GM18519 (cell line): ENCODE results near the gene ALPI.

Source experiments
- ATAC-seq: cut with Tn5 transposase; IDR thresholded peaks from one replicate; pipeline ENCODE4 v1.9.1; 2021; ENCODE audit warnings: mild to moderate bottlenecking, moderate library complexity; ENCODE audit not compliant: unreplicated experiment, low FRiP score

The ALPI gene

DNA sequence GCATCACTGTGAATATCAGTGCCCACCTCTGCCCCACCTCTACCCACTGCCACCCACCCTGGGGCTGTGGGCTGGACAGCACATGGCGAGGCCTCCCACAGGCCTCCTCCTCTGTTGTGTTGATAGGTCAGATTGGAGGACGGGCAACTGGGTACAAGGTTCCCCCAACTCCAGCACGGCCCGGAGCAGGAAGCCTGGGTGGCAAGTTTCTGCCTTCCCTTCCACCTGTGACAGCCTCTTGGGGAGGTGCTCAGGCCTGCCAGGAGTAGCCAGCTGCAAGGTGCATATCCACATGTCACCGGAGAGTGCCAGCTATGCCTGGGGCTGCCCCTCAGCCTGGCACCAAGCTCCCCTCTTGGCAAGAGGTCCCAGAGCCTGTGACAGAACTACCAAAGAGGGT lies 38.6 kb downstream of the ALPI start:
- no peak for ATAC-seq

DNA sequence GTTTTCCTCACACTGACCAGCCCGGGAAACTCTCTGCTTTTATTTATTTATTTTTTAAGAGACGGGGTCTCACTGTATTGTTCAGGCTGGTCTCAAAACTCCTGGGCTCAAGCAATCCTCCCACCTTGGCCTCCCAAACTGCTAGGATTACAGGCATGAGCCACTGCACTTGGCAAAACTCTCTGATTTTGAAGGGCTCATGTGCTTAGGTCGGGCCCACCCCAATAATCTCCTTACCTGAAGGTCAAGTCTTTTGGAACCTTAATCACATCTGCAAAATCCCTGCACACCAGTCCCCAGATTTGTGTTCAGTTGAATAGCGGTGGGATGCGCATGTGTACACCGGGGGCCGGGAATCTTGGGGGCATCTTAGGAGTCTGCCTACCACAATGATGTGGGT lies 39.3 kb downstream of the ALPI start:
- no peak for ATAC-seq

DNA sequence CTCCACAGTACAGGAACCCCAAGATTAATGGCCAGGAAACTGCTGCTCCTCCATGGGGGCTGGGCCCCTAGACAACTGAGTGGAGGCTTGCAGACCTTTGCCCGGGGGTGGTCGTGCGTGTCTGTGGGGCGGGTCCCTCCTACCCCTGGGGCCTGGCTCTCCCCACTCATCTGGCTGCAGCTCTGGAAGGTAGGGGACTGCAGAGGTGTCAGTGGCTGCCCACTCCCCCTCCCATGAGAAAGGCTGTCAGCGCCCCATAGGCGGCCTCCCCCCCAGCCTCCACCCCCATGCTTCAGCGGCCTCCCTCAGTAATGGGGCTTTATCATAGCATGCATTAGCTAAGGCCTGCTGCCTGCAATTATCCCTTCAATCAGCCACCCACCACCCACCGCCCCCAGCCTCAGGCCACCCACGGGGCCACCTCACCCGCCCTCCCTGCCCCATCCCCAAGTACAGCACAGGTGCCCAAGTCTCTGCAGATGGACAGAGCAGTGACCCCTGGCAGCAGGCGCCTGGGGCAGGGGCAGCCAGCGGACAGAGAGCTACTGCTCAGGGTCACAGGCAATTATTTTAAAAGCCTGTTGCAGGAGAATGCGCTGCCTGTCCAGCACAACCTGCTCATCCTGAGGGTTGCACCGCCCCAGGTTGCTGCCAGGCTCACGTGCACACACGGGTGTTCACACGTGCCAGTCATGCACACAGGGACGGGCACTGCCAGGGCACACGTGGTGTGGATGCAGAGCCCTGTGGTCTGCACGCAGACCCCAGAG lies 40.7 kb downstream of the ALPI start:
- ATAC-seq, result no peak

DNA sequence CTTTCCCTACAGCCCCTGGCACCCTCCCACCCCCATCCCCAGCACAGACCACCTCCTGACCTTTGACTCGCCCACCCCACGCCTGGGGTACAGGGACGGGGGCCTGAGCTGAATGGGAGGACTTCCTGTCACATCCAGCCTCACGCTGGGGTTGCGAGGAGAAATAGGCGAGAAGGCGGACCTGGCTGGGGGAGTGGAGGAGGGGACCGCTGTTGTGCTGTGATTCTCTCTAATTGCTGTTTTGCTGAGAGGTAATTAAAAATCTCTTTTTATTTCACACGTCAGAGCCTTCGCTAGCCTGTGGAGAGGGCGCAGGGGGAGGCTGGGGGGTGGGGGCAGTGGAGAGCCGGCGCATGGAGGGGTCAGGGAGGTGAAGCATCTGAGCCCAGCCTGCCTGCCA lies 41.4 kb downstream of the ALPI start:
- no peak for ATAC-seq

DNA sequence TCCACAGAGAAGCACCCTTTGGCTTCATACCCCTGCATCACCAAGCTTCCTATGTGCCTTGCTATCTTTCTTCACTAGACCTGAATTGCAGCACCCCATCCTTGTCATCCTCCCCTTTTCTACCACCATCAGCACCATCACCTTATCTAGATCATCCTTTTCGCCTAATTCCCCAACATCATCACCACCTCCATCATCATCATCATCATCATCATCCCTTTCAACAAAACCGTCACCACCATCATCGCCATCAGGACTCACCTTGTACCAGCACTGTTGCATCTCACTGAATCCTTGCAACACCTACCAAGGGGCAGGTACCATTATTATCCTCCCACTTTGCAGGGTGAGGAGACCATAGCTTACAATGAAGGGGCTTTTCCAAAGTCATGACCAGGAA lies 42.5 kb downstream of the ALPI start:
- ATAC-seq, result no peak

DNA sequence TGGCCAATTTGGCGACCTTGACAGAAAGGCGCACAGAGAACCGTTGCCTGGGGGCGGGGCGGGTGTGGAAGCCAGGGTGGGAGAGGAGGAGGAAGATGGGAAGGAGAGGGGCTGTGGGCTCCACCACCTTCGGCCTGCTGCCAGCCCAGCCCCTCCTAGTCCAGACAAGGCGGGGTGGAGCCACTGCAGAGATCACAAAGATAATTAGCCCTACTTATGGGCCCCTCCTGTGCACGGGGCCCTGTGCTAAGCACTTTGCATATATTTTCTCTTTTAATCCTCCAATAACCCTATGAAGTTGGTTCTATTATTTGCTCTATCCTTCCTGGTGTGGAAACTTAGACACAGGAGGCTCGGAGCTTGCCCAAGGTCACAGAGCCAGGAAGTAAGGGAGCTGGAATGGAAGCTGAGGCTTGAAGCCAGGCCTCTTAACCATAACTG lies 45.4 kb downstream of the ALPI start:
- ATAC-seq, result no peak

DNA sequence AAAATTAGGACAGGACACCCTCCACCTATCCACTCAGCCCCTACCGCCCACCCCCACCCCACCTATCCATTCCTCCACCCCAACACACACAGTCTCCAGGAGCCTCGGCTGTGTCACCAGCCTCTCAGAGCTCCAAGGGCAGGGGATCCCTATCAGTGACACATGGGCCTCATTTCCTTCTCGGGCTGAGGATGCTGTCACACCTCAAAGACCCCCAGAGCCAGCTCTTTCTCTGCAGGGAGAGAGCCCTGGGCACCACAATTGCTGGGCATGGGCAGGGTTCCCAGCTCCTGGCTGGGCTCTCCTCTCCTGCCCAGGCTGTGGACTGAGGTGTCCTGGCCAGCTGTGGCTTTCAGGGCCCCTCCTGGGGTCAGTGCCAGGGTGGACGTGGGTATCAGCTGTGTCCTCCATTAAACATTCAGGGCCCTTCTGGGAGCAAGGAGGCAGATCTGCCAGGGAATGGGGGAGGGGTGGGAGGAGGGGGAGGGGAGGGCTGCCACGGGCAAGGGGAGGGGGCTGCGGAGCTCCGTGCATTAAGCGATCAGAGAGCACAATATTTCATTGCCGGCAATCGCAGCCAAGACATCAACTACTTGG lies 45.9 kb downstream of the ALPI start:
- no peak for ATAC-seq

DNA sequence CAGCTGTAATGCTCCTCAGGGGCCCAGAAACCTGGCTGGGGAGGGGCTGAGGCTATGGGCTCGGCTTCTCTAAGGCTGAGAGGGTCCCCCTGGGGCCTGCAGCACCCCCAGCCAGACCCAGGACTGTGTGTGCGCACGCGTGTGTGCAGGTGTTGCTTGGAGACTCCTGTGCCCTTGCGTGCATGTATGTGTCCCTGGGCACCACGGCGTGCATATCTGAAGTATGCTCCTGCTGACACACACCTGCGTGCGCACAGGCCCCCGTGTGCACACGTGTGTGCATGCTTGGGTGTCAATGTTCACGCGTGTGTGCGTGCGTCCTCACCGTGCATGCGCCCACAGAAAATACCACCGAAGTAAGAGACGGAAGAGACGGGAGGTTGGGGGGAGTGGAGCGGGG lies 46.6 kb downstream of the ALPI start:
- ATAC-seq, result no peak

DNA sequence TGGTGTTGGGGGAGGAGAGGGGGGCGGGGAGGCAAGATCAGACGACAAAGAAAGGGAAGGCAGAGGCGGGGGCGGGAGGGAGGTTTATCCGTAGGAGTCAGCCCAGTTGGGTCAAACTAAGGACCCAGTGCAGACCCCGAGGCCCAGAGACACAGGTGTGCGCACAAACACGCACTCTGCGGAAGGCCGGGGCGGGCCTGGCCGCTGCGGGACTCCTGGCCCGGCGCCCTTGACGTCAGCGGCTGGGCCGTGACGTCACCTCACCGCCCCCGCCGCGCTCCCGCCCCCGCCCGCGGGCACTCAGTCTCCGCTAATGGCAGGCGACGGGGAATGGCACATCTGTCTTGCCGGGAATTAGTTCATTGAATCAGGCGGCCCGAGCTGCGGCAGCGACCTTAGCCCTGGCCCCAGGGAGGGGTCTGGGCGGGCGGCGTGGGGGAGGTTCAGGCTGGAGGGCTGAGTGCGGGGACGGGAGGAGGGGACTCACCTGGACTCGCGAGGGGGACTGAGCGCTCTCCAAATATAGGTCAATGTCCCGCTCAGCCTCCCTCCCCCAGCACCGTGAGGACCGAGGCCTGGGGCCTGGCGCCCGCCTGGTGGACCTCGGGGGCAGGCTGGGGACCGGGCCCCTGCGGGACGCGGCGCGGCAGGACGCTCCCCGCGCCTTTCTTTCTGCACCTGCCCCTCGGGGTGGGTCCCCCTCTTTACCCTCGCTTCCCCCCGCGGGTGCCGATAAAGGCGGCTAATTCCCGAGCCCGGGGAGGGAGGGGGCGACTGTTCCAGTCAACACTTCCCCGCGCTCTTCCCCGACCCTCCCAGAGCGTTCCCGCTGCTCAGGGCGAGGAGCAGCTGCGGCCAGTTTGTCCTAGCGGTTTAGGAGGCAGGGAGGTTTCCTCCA lies 47.2 kb downstream of the ALPI start:
- no peak for ATAC-seq

DNA sequence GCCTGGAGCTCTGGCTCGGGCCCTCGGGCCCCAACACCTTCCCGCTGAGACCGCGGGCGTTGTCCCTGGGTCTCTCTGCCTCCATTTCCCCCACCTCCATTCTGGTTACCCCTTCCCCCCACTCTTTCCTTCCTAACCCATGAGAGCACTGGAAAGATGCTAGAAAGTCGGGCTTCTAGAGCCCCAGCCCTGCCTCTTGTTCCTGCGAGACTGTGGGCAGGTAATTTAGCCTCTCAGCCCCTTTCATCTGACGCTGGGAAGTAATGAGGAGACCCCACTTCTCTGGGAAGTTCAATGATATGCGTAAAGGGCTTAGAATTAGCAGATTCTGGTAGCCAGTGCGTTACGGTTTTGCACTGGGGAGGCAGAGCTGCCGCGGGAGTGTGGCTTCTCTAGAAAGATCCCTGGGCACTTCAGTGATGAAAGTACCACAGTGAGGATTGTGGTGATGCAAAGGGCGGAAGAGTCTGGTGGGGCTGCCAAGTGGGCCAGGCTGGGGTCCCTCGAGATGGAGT lies 47.9 kb downstream of the ALPI start:
- ATAC-seq, result no peak

DNA sequence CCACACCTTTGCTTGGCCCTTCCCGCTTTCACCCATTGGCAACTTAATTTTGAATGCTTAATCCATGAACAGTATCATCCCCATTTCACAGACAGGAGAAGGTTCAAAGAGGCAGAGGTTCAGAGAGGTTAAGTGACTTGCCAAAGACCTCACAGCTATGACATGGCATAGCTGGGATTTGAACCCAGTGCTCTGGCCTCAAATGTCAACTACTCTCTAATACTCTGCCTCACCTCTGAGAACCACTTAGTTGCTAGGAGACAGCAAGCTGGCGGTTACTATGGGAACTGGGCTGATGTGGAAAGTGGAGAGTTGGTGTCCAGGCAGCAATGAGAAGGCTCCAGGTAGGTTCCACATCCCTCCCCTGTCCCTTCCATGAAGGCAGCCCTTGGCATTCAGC lies 48.5 kb downstream of the ALPI start:
- no peak for ATAC-seq

DNA sequence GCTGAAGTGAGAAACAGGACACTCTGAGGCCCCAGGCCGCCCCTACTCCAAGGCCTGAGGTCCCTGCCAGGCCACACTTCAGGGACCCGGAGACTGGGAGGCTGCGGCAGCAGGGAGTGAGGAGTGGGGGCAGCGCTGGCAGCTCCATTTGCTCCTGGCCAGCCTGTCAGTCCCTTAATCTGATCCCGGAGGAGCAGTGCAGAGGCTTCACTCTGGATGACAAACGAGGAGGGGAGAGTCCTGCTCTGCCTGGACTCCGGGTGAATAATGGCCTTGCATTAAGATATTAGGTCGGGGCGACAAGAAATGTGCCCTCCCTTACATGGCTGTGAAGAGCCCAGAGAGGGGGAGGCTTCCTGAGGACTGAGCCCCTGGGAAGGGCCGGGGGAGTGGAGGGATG lies 49.9 kb downstream of the ALPI start:
- ATAC-seq, result no peak

DNA sequence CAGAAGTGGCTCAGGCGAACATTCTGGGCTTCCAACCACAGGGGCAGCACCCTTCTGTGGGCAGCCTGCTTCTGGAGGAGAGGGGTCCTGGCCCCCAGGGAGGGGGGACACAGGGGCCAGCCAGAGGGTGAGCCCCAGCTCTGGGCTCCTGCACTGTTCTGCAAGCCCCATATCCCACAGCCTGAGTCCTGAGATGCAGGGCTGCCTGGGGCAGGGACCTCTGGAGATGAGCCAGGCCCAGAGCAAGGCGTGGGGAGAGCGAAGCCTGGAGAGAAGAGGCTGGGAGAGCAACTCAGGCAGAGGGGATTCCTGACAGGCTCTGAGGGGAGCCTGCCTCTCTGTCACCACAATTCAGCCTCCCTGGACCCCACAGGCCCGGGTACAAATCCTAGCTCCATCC lies 50.8 kb downstream of the ALPI start:
- no peak for ATAC-seq

DNA sequence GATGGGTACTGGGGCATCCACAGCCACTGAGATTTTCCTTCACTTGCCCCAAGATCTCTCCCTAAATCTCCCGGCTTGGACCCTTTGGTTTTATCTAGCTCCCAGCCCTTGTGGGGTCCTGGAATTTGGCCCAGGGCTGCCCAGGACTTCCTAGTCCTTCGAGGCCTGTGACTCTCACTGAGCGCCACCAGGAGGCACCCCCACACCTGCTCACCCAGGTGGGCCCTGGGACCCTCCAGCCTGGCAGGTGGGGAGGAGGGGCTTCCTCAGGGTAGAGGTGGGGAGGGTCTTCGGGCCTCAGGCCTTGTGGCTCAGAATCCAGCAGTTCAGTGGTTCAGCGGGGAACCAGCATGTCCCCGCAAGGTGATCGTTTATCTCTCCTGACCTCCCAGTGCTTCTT lies 52.3 kb downstream of the ALPI start:
- ATAC-seq, result no peak
